Loucy (cell line): ENCODE results near the gene ARL5C.

ENCODE experiments used
- EZH2phosphoT487 ChIP-seq: fragments of 200-600 bp; IDR thresholded peaks from 2 replicates; pipeline ENCODE4 v1.6.1; 2018; ENCODE audit warnings: antibody characterized with exemption, mild to moderate bottlenecking, moderate library complexity, borderline replicate concordance
- TF ChIP-seq, protein P1 (sequence below): fragments of 200-600 bp; sonication (generic); conservative IDR thresholded peaks from 2 replicates; pipeline ENCODE4 v1.5.1; 2014; ENCODE audit warnings: mild to moderate bottlenecking, antibody characterized with exemption, low read length

DNA sequence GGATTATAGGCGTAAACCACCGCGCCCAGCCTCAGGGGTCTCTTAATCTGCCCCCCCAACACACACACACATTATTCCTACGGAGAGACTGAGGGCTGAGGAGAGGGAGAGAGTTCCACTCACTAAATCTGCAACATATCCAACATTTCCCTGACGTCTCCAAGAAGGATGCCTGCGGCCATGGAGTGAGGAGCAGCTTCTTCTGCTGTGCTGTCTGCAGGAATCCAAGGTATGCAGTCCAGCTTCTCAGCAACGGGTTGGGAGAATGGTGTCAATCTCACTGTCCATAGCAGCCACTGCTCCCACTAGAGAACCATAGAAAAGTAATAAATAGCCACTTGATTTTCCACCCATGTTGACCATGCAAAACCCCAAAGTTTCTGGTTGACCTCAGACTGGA, 9.5 kb downstream of the ARL5C start:
- TF ChIP-seq, protein P1, sequence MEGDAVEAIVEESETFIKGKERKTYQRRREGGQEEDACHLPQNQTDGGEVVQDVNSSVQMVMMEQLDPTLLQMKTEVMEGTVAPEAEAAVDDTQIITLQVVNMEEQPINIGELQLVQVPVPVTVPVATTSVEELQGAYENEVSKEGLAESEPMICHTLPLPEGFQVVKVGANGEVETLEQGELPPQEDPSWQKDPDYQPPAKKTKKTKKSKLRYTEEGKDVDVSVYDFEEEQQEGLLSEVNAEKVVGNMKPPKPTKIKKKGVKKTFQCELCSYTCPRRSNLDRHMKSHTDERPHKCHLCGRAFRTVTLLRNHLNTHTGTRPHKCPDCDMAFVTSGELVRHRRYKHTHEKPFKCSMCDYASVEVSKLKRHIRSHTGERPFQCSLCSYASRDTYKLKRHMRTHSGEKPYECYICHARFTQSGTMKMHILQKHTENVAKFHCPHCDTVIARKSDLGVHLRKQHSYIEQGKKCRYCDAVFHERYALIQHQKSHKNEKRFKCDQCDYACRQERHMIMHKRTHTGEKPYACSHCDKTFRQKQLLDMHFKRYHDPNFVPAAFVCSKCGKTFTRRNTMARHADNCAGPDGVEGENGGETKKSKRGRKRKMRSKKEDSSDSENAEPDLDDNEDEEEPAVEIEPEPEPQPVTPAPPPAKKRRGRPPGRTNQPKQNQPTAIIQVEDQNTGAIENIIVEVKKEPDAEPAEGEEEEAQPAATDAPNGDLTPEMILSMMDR, result no peak
- no peak for TF ChIP-seq EZH2phosphoT487
